Measurements from ENCODE around the gene CSNK1G3.

CSNK1G3 gene

GRCh38 chr5:123512611-123513461 lies 859 bp downstream of the CSNK1G3 start:
- DNase-seq, result peak in 6 of 10 donors; percentile 9 to 87 (median 54)
- intact Hi-C loops (cut with DNase I), result loop anchor here (2.0 kb wide), 1 partner anchor 90 kb away; the partner anchor contains the start of gene CEP120

GRCh38 chr5:123514615-123515355 lies 2.8 kb downstream of the CSNK1G3 start:
- DNase-seq, result no peak
- intact Hi-C loops (cut with DNase I), result no loop called here

- DNase-seq, result no peak
- intact Hi-C loops (cut with DNase I), result no loop called here
These were observed 3.9 kb downstream of the CSNK1G3 start for GRCh38 chr5:123515904-123516303.

- intact Hi-C loops (cut with DNase I), result no loop called here
- no peak for DNase-seq
These were observed 5.5 kb downstream of the CSNK1G3 start for GRCh38 chr5:123517476-123517875.

- intact Hi-C loops (cut with DNase I), result no loop called here
These were observed 6.1 kb downstream of the CSNK1G3 start for GRCh38 chr5:123518111-123518510.

GRCh38 chr5:123520677-123521247 lies 8.8 kb downstream of the CSNK1G3 start:
- intact Hi-C loops (cut with DNase I), result no loop called here
- no peak for DNase-seq

More at GRCh38 chr5:123518111-123518510, 6.1 kb downstream of the CSNK1G3 start:
- no peak for DNase-seq

- intact Hi-C loops (cut with DNase I), result no loop called here
- DNase-seq, result no peak
These were observed 12.2 kb downstream of the CSNK1G3 start for GRCh38 chr5:123524146-123524545.

- intact Hi-C loops (cut with DNase I), result no loop called here
- DNase-seq, result no peak
These were observed 15.2 kb downstream of the CSNK1G3 start for GRCh38 chr5:123527190-123527589.

GRCh38 chr5:123528065-123528464 lies 16.1 kb downstream of the CSNK1G3 start:
- intact Hi-C loops (cut with DNase I), result no loop called here
- no peak for DNase-seq

GRCh38 chr5:123528878-123529277 lies 16.9 kb downstream of the CSNK1G3 start:
- intact Hi-C loops (cut with DNase I), result no loop called here
- no peak for DNase-seq

- no peak for DNase-seq
- intact Hi-C loops (cut with DNase I), result no loop called here
These were observed 18.8 kb downstream of the CSNK1G3 start for GRCh38 chr5:123530728-123531127.

GRCh38 chr5:123535648-123536047 lies 23.7 kb downstream of the CSNK1G3 start:
- DNase-seq, result no peak
- intact Hi-C loops (cut with DNase I), result no loop called here

GRCh38 chr5:123537256-123537655 lies 25.3 kb downstream of the CSNK1G3 start:
- intact Hi-C loops (cut with DNase I), result no loop called here
- no peak for DNase-seq

- intact Hi-C loops (cut with DNase I), result no loop called here
- DNase-seq, result no peak
These were observed 25.9 kb downstream of the CSNK1G3 start for GRCh38 chr5:123537845-123538244.

GRCh38 chr5:123538670-123539459 lies 26.9 kb downstream of the CSNK1G3 start:
- no peak for DNase-seq
- intact Hi-C loops (cut with DNase I), result no loop called here

- intact Hi-C loops (cut with DNase I), result no loop called here
- no peak for DNase-seq
These were observed 28.6 kb downstream of the CSNK1G3 start for GRCh38 chr5:123540534-123540933.

- no peak for DNase-seq
These were observed 31.5 kb downstream of the CSNK1G3 start for GRCh38 chr5:123543438-123543837.

GRCh38 chr5:123545506-123545905 lies 33.5 kb downstream of the CSNK1G3 start:
- intact Hi-C loops (cut with DNase I), result no loop called here
- DNase-seq, result no peak

More at GRCh38 chr5:123543438-123543837, 31.5 kb downstream of the CSNK1G3 start:
- intact Hi-C loops (cut with DNase I), result no loop called here

GRCh38 chr5:123546657-123547056 lies 34.7 kb downstream of the CSNK1G3 start:
- no peak for DNase-seq
- intact Hi-C loops (cut with DNase I), result no loop called here

GRCh38 chr5:123549256-123549904 lies 37.4 kb downstream of the CSNK1G3 start:
- no peak for DNase-seq
- intact Hi-C loops (cut with DNase I), result no loop called here
